ENCODE results near the gene ATAD5. TPM values are rescaled to one million over a fixed set of nuclear protein-coding genes. Genes with fewer than 3 reads are reported as not detected.
"Not testable (repeated sequence)": the region's sequence is repeated elsewhere in the genome, so short reads cannot be mapped to it uniquely, and the experiment has no call there.

ATAD5 gene
- total RNA-seq, 1 donor from 2014 or later = under 0.01 TPM

- H3K4me1 ChIP-seq = peaks cover 0 to 6% of the 10 kb centered on the region in 2 donors
- H3K36me3 ChIP-seq = peaks cover 10 to 20% of the 10 kb centered on the region in 2 donors
- DNase-seq (ENCODE audit: low spot score in 2 of 2) = no peak
- H3K27me3 ChIP-seq = no peaks in the 10 kb centered on the region
- TF ChIP-seq, protein P1, sequence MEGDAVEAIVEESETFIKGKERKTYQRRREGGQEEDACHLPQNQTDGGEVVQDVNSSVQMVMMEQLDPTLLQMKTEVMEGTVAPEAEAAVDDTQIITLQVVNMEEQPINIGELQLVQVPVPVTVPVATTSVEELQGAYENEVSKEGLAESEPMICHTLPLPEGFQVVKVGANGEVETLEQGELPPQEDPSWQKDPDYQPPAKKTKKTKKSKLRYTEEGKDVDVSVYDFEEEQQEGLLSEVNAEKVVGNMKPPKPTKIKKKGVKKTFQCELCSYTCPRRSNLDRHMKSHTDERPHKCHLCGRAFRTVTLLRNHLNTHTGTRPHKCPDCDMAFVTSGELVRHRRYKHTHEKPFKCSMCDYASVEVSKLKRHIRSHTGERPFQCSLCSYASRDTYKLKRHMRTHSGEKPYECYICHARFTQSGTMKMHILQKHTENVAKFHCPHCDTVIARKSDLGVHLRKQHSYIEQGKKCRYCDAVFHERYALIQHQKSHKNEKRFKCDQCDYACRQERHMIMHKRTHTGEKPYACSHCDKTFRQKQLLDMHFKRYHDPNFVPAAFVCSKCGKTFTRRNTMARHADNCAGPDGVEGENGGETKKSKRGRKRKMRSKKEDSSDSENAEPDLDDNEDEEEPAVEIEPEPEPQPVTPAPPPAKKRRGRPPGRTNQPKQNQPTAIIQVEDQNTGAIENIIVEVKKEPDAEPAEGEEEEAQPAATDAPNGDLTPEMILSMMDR (IDR thresholded peaks at IDR 0.05) = no peak
- intact Hi-C loops (cut with DNase I) = no loop called here
- H3K4me3 ChIP-seq = no peak overlapping the region
- no peak overlapping the region for H3K27ac ChIP-seq
- no peaks in the 10 kb centered on the region for H3K9me3 ChIP-seq
These were observed 23.9 kb upstream of the ATAD5 start for GRCh38 chr17:30807896-30808295.

GRCh38 chr17:30808785-30809286 is 22.9 kb upstream of the ATAD5 start:
- H3K27me3 ChIP-seq = no peaks in the 10 kb centered on the region
- H3K36me3 ChIP-seq = peaks cover under 1 to 11% of the 10 kb centered on the region in 2 donors
- peaks cover 0 to 6% of the 10 kb centered on the region in 2 donors for H3K4me1 ChIP-seq
- H3K27ac ChIP-seq = no peak overlapping the region
- TF ChIP-seq, protein P1 (IDR thresholded peaks at IDR 0.05) = no peak
- intact Hi-C loops (cut with DNase I) = no loop called here
- no peaks in the 10 kb centered on the region for H3K9me3 ChIP-seq
- H3K4me3 ChIP-seq = no peak overlapping the region
- DNase-seq (ENCODE audit: low spot score in 2 of 2) = no peak

GRCh38 chr17:30809867-30810266 is 21.9 kb upstream of the ATAD5 start:
- no peak overlapping the region for H3K27ac ChIP-seq
- intact Hi-C loops (cut with DNase I) = no loop called here
- no peaks in the 10 kb centered on the region for H3K27me3 ChIP-seq
- TF ChIP-seq, protein P1 (IDR thresholded peaks at IDR 0.05) = no peak
- H3K4me1 ChIP-seq = peaks cover 0 to 6% of the 10 kb centered on the region in 2 donors
- H3K4me3 ChIP-seq = no peak overlapping the region
- no peaks in the 10 kb centered on the region for H3K9me3 ChIP-seq
- no peak for DNase-seq (ENCODE audit: low spot score in 2 of 2)
- peaks cover 0 to 6% of the 10 kb centered on the region in 2 donors for H3K36me3 ChIP-seq

DNA sequence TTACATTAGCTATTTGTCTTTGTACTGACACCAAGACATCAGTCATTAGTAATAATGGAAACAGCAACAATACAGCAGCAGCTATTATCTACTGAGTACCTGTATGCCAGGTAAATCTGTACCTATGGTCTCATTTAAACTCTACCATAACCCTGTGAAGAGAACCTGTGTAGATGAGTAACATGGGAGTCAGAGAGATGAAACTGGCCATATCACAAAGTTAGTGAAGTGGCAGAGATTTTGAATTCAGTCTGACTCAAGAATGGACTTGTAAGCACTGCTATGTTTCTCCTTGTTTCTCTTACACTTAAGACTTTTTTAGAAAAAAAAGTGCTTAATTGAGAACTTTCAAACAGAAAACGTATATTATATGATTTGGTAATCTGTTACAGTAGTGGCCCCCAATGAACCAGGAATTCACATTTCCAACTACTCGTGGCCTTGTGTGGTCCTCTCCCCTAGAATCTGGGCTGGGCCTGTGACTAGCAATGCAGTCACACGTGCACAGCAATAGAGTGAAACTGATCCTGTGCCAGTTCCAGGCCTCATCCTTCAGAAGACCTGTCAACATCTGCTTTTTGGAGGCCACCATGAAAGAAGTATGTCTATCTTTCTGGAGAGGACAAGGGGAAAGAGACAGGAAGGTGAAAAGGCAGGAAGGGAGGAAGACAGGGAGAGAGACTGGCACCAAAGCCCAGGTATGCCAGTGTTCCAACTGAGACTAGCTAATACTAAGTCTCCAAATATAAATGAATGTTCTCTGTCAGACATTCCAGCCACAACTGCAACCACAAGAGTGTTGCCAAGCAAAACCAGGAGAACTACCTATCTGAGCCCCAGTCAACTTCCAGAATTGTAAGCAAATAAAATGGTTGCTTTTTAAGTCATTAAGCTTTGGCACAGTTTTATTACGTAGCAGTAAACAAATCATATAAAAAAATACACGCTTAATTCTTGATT is 19.3 kb upstream of the ATAD5 start:
- intact Hi-C loops (cut with DNase I) = no loop called here
- TF ChIP-seq, protein P1 (IDR thresholded peaks at IDR 0.05) = no peak
- Histone ChIP-seq H3K4me3 (no peak overlapping the region), H3K27me3 (no peaks in the 10 kb centered on the region), H3K9me3 (no peaks in the 10 kb centered on the region), H3K4me1 (peaks cover 0 to 6% of the 10 kb centered on the region in 2 donors), H3K36me3 (peaks cover 0 to 6% of the 10 kb centered on the region in 2 donors), H3K27ac (peak overlapping the region; percentile 39 to 44)
- DNase-seq (ENCODE audit: low spot score in 2 of 2) = no peak

DNA sequence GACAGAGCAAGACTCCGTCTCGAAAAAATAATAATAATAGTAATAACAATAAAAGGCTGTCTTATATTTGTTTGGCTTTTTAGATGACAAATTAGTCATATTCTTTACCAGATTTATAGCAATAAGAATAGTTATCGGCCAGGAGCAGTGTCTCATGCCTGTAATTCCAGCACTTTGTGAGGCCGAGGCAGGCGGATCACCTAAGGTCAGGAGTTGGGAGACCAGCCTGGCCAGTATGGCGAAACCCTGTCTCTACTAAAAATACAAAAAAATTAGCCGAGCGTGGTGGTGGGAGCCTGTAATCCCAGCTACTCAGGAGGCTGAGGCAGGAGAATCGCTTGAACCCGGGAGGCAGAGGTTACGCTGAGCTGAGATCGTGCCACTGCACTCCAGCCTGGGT is 17.5 kb upstream of the ATAD5 start:
- H3K36me3 ChIP-seq; H3K4me3 ChIP-seq; H3K27ac ChIP-seq; H3K4me1 ChIP-seq; intact Hi-C loops (cut with DNase I); H3K27me3 ChIP-seq; H3K9me3 ChIP-seq; DNase-seq (ENCODE audit: low spot score in 2 of 2): not testable (repeated sequence)

DNA sequence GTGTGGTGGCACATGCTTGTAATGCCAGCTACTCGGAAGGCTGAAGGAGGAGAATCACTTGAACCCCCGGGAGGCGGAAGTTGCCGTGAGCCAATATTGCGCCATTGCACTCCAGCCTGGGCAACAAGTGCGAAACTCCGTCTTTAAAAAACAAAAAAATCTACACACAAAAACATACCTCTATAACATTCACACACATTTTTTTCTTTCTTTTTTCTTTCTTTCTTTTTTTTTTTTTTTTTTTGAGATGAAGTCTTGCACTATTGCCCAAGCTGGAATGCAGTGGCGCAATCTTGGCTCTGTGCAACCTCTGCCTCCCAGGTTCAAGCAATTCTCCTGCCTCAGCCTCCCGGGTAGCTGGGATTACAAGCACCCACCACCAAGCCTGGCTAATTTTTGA is 16.9 kb upstream of the ATAD5 start:
- DNase-seq (ENCODE audit: low spot score in 2 of 2); H3K9me3 ChIP-seq; H3K27ac ChIP-seq; H3K4me1 ChIP-seq; intact Hi-C loops (cut with DNase I); H3K4me3 ChIP-seq; H3K27me3 ChIP-seq; H3K36me3 ChIP-seq: not testable (repeated sequence)

All from ascending aorta (tissue), 2 donors.